ENCODE measurements around the gene NCBP1. TPM values are rescaled to one million over a fixed set of nuclear protein-coding genes. Genes with fewer than 3 reads are reported as not detected.

The NCBP1 gene
- total and polyA plus RNA-seq, 2 experiments from 2014 or later: 22.6 to 33.0 TPM

DNA sequence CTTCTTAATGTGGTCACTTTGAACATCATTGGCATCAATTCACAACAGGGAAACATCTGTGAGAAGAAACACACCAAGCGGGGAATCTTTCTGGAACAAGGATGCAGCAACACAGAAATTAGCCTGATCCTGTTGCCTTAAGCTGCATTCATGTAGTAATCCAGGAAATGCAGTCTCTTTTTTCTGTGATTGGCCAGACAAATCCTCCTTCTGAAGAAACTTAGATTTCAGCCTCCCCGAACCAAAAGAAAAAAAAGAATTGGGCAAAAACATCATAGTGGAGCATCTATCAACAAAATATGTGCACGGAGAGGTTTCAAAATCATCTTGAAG, 70.7 kb downstream of the NCBP1 start:
- Histone ChIP-seq H3K9me2 (replicated peaks; ENCODE audit: insufficient read depth) (no peaks in the 10 kb centered on the region), H3K4me3 (no peak overlapping the region), H3K9me3 (ENCODE audit: low read depth) (no peaks in the 10 kb centered on the region), H3K4me1 (ENCODE audit: insufficient read depth) (peaks cover 11% of the 10 kb centered on the region), H3K79me2 (no peaks in the 10 kb centered on the region), H4K20me1 (ENCODE audit: insufficient read depth, poor library complexity, severe bottlenecking) (no peaks in the 10 kb centered on the region), H3K4me2 (no peak overlapping the region), H3K36me3 (replicated peaks; ENCODE audit: insufficient read depth, low read depth) (no peaks in the 10 kb centered on the region), H3K27me3 (no peaks in the 10 kb centered on the region), H2AFZ (peak overlapping the region; percentile 29), H3K27ac (peak overlapping the region; percentile 91)
- 74% methylated on average over 3 of the region's 3 CpGs for WGBS (ENCODE audit: low lambda C conversion rate, missing lambda C conversion rate)
- no peak for DNase-seq (ENCODE audit: low spot score)
- TF ChIP-seq EZH2 (IDR thresholded peaks at IDR 0.05; ENCODE audit: borderline replicate concordance) (no peak), EZH2phosphoT487 (IDR thresholded peaks at IDR 0.05; ENCODE audit: low read depth, severe bottlenecking, unreplicated experiment) (no peak)
- TF ChIP-seq, protein P1, sequence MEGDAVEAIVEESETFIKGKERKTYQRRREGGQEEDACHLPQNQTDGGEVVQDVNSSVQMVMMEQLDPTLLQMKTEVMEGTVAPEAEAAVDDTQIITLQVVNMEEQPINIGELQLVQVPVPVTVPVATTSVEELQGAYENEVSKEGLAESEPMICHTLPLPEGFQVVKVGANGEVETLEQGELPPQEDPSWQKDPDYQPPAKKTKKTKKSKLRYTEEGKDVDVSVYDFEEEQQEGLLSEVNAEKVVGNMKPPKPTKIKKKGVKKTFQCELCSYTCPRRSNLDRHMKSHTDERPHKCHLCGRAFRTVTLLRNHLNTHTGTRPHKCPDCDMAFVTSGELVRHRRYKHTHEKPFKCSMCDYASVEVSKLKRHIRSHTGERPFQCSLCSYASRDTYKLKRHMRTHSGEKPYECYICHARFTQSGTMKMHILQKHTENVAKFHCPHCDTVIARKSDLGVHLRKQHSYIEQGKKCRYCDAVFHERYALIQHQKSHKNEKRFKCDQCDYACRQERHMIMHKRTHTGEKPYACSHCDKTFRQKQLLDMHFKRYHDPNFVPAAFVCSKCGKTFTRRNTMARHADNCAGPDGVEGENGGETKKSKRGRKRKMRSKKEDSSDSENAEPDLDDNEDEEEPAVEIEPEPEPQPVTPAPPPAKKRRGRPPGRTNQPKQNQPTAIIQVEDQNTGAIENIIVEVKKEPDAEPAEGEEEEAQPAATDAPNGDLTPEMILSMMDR (IDR thresholded peaks at IDR 0.05; ENCODE audit: poor library complexity): no peak

DNA sequence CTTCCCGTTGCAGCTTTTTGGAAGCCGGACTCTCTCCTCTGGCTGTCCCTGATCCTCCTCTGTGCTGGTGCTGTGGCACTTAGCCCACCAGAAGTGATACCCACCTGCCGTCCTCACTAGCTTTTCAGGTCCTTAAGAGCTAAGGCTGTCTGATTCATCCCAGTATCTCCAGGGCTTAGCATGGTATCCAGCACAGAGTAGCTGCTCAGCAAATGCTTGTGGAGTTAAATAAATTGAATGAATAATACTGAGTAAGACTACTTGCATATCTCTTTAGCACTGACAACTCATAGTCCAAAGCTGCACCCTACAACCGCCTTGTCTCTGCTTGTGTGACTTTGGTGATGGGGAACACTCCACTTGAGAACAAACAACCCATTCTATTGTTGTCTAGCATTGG, 71.2 kb downstream of the NCBP1 start:
- peaks cover 11% of the 10 kb centered on the region for H3K4me1 ChIP-seq (ENCODE audit: insufficient read depth)
- no peak for DNase-seq (ENCODE audit: low spot score)
- no peaks in the 10 kb centered on the region for H3K36me3 ChIP-seq (replicated peaks; ENCODE audit: insufficient read depth, low read depth)
- no peak overlapping the region for H3K4me2 ChIP-seq
- TF ChIP-seq, protein P1 (IDR thresholded peaks at IDR 0.05; ENCODE audit: poor library complexity): no peak
- TF ChIP-seq EZH2 (IDR thresholded peaks at IDR 0.05; ENCODE audit: borderline replicate concordance) (no peak), EZH2phosphoT487 (IDR thresholded peaks at IDR 0.05; ENCODE audit: low read depth, severe bottlenecking, unreplicated experiment) (no peak)
- 94% methylated on average over 4 of the region's 4 CpGs for WGBS (ENCODE audit: low lambda C conversion rate, missing lambda C conversion rate)
- H2AFZ ChIP-seq: no peak overlapping the region
- no peaks in the 10 kb centered on the region for H4K20me1 ChIP-seq (ENCODE audit: insufficient read depth, poor library complexity, severe bottlenecking)
- no peaks in the 10 kb centered on the region for H3K9me3 ChIP-seq (ENCODE audit: low read depth)
- peak overlapping the region; percentile 91 for H3K27ac ChIP-seq
- H3K79me2 ChIP-seq: no peaks in the 10 kb centered on the region
- H3K4me3 ChIP-seq: no peak overlapping the region
- no peaks in the 10 kb centered on the region for H3K27me3 ChIP-seq
- H3K9me2 ChIP-seq (replicated peaks; ENCODE audit: insufficient read depth): no peaks in the 10 kb centered on the region

DNA sequence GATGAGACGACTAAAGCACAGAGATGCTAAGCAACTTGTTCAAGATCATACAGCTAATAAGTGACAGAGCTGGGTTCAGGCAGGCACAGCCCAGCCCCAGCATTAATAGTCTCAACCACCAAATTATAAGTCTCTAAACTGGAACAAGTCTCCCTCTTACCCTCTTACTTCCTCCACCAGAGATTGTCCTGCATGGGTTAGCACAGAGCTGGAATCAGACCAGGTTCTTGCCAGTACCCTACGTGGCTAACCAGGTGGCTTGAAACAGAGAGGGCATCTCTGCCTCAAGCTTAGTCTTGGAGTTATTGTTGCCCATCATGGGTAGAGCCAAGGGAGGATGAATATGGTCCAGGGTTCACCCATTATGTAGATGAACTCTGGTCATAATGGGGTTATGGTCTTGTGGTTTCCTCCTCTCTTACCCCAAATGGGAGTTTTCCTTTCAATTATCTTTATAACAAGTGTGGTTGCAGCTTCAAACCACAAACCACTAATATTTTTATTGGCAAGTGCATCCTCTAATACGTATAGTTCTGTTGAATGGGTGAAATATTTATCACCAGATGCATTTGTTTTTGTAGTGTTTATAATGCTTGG, 71.8 kb downstream of the NCBP1 start:
- peaks cover 11% of the 10 kb centered on the region for H3K4me1 ChIP-seq (ENCODE audit: insufficient read depth)
- H3K9me3 ChIP-seq (ENCODE audit: low read depth): no peaks in the 10 kb centered on the region
- H3K4me3 ChIP-seq: no peak overlapping the region
- WGBS (ENCODE audit: low lambda C conversion rate, missing lambda C conversion rate): 67% methylated on average over 3 of the region's 3 CpGs
- H4K20me1 ChIP-seq (ENCODE audit: insufficient read depth, poor library complexity, severe bottlenecking): no peaks in the 10 kb centered on the region
- no peak for DNase-seq (ENCODE audit: low spot score)
- H3K79me2 ChIP-seq: no peaks in the 10 kb centered on the region
- no peaks in the 10 kb centered on the region for H3K27me3 ChIP-seq
- H3K36me3 ChIP-seq (replicated peaks; ENCODE audit: insufficient read depth, low read depth): no peaks in the 10 kb centered on the region
- no peak for TF ChIP-seq EZH2phosphoT487 (IDR thresholded peaks at IDR 0.05; ENCODE audit: low read depth, severe bottlenecking, unreplicated experiment)
- no peak for TF ChIP-seq EZH2 (IDR thresholded peaks at IDR 0.05; ENCODE audit: borderline replicate concordance)
- TF ChIP-seq, protein P1 (IDR thresholded peaks at IDR 0.05; ENCODE audit: poor library complexity): no peak
- H3K4me2 ChIP-seq: no peak overlapping the region
- H2AFZ ChIP-seq: no peak overlapping the region
- H3K9me2 ChIP-seq (replicated peaks; ENCODE audit: insufficient read depth): no peaks in the 10 kb centered on the region
- H3K27ac ChIP-seq: no peak overlapping the region

Measured in hepatocyte (in vitro differentiated cells).